Psoas muscle (tissue), 8 donors: ENCODE measurements around the gene SLC25A19. TPM values are rescaled to one million over a fixed set of nuclear protein-coding genes. Genes with fewer than 3 reads are reported as not detected.

ENCODE experiments used
- ATAC-seq, 4 donors: fragments of 200-7000 bp; cut with Tn5 transposase; one replicate each; pipeline ENCODE4 v1.9.1; 2020; ENCODE audit warnings: moderate library complexity in 3 of 4, mild to moderate bottlenecking in 2 of 4
- DNase-seq, 2 donors: peaks; one replicate each; pipeline ENCODE4 v3.0.0-alpha.2; 2020
- H3K27ac ChIP-seq: fragments of 200-600 bp; one replicate; pipeline ENCODE4 v1.8.0; 2022
- H3K27me3 ChIP-seq, 3 donors: fragments of 200-600 bp in 1 of 3; one replicate each; pipeline versions ENCODE4 v1.6.1 to v1.8.0; 2013 to 2022; ENCODE audit warnings: low read length in 2 of 3, mild to moderate bottlenecking in 2 of 3, moderate library complexity in 1 of 3; ENCODE audit not compliant: insufficient read depth in 3 of 3
- H3K36me3 ChIP-seq, 2 donors: fragments of 200-600 bp in 1 of 2; one replicate each; pipeline versions ENCODE4 v1.6.1 to v1.8.0; 2013 to 2022; ENCODE audit warnings: low read depth in 1 of 2, mild to moderate bottlenecking in 1 of 2, moderate library complexity in 1 of 2; ENCODE audit not compliant: insufficient read depth in 1 of 2
- H3K4me1 ChIP-seq: fragments of 200-600 bp; one replicate; pipeline ENCODE4 v1.8.0; 2022
- H3K4me3 ChIP-seq: fragments of 200-600 bp; one replicate; pipeline ENCODE4 v1.8.0; 2022; ENCODE audit warnings: mild to moderate bottlenecking
- H3K9me3 ChIP-seq: fragments of 200-600 bp; one replicate; pipeline ENCODE4 v1.8.0; 2022
- WGBS, 3 donors: extraction: QIAGEN DNeasy Blood & Tissue Kit; methylation state at CpG; one replicate each; pipeline versions ENCODE4 v1.1.6 to v1.1.7; 2013; 5-methylcytosine and 5-hydroxymethylcytosine counted together
- intact Hi-C, 2 donors: fragments of 100-400 bp; cut with DNase I; formaldehyde crosslinking; loops; one replicate each; pipeline versions ENCODE4 v1.11.0 to v1.14.2; 2022
- polyA plus RNA-seq, 3 donors: library from polyadenylated mRNA; stranded (reverse); fragments of 200-250 nt; gene quantifications; one replicate each; pipeline ENCODE4 v1.2.3, GENCODE V29; 2013
- total RNA-seq, 4 donors: library from RNA; stranded (reverse); fragmentation: NEBNext Ultra II Directional in 2 of 4; extraction: Animal tissue kit (Norgen Biotek cat#: 25700) in 2 of 4; gene quantifications; one replicate each; pipeline versions ENCODE4 v1.2.1 to v1.2.4, GENCODE V29; 2021 to 2023
- TF ChIP-seq, protein P1 (sequence below): fragments of 200-600 bp; IDR thresholded peaks from one replicate; pipeline ENCODE4 v1.8.0; 2022; ENCODE audit warnings: antibody characterized with exemption
- donor health status: healthy with polysubstance abuse.
- donor health status: DM: no; HTN: no; CAD: no; lungs with moderate emphysema.
- donor health status: Bipolar disorder and iron deficiency.
- donor health status: healthy.
- donor health status: DM: yes; HTN: yes; CAD: no.
- donor health status: DM: no; HTN: no; CAD: no.
- donor health status: DM: no; HTN: no; CAD: no.
- donor health status: DM: yes; HTN: yes; CAD: no.

Gene SLC25A19
- total and polyA plus RNA-seq, 7 donors = 11.3 to 52.7 (median 24.9) TPM

DNA sequence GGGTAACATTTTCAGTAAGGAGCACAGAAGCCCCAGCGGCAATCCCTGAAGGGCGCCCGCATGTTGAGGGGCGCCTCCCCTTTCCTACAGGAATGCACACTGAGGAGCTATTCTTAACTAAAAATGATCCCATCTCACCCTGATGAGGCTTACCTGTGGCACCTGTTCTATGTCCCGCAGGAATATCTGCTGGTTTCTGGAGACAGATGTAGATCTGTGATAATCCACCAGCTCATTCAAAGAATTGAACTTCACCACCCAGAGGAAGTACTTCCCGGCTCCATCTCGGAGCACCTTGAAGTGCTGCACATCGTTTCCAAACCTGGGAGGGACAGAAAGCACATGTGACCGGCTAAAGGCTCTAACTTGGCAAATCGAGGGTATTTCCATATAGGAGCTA, 32.3 kb upstream of the SLC25A19 start:
- no peak for ATAC-seq
- TF ChIP-seq, protein P1, sequence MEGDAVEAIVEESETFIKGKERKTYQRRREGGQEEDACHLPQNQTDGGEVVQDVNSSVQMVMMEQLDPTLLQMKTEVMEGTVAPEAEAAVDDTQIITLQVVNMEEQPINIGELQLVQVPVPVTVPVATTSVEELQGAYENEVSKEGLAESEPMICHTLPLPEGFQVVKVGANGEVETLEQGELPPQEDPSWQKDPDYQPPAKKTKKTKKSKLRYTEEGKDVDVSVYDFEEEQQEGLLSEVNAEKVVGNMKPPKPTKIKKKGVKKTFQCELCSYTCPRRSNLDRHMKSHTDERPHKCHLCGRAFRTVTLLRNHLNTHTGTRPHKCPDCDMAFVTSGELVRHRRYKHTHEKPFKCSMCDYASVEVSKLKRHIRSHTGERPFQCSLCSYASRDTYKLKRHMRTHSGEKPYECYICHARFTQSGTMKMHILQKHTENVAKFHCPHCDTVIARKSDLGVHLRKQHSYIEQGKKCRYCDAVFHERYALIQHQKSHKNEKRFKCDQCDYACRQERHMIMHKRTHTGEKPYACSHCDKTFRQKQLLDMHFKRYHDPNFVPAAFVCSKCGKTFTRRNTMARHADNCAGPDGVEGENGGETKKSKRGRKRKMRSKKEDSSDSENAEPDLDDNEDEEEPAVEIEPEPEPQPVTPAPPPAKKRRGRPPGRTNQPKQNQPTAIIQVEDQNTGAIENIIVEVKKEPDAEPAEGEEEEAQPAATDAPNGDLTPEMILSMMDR = no peak
- Histone ChIP-seq H3K4me3 (no peak overlapping the region), H3K4me1 (peaks cover 10% of the 10 kb centered on the region), H3K9me3 (no peaks in the 10 kb centered on the region), H3K27ac (no peak overlapping the region), H3K27me3 (no peaks in the 10 kb centered on the region), H3K36me3 (peaks cover 0 to 53% of the 10 kb centered on the region in 2 donors)
- DNase-seq = no peak
- intact Hi-C loops = loop anchor here in 1 of 2 donors (5.0 kb wide), 1 partner anchor 196 kb away; the partner anchor contains the start of genes CASKIN2 and TSEN54
- WGBS, 3 donors = 83 to 90% (median 88%) methylated on average over 10 of the region's 10 CpGs

DNA sequence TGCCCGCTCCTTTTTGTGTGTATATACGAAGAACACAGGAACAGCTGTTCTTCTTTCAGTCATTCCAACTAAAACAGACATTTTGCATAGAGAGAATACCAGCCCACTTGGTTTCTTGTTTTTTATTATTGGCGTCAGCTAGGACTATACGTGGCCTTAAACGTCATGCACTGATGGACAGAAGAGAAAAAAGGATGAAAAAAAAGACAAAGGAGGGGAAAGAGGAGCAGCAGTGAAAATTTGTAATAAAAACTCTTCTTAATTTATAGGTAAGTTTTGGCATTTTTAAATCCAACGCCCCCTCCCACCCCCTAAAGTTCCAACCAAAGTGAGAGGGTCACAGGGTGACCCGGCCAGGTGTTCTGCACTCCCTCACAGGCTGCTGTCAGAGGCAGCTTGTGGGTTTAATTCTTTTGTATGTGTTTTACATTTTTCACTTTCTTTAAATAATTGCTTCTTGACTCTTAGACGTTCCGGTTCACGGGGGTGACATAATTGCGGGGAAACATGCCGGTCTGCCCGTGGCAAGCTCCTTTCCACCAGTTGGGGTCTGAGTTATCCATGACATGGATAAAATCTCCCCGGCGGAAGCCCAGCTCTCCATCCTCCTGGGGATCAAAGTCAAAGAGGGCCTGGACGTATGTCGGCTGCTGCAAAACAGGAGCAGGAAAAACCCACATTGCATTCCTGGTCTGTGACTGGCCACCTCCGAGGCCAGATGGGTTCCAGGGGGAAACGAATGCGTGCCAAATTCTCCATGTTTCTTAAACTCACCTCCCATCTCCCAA, 30.9 kb upstream of the SLC25A19 start:
- Histone ChIP-seq H3K36me3 (peaks cover 0 to 48% of the 10 kb centered on the region in 2 donors), H3K9me3 (no peaks in the 10 kb centered on the region), H3K4me3 (no peak overlapping the region), H3K27me3 (no peaks in the 10 kb centered on the region), H3K4me1 (no peaks in the 10 kb centered on the region), H3K27ac (no peak overlapping the region)
- TF ChIP-seq, protein P1 = no peak
- no peak for DNase-seq
- intact Hi-C loops = loop anchor here in 1 of 2 donors (1.0 to 5.0 kb wide), 2 partner anchors 84 to 197 kb away; partner anchors contain the start of genes CASKIN2 and TSEN54
- WGBS, 3 donors = 76 to 80% (median 78%) methylated on average over 20 of the region's 20 CpGs
- no peak for ATAC-seq

DNA sequence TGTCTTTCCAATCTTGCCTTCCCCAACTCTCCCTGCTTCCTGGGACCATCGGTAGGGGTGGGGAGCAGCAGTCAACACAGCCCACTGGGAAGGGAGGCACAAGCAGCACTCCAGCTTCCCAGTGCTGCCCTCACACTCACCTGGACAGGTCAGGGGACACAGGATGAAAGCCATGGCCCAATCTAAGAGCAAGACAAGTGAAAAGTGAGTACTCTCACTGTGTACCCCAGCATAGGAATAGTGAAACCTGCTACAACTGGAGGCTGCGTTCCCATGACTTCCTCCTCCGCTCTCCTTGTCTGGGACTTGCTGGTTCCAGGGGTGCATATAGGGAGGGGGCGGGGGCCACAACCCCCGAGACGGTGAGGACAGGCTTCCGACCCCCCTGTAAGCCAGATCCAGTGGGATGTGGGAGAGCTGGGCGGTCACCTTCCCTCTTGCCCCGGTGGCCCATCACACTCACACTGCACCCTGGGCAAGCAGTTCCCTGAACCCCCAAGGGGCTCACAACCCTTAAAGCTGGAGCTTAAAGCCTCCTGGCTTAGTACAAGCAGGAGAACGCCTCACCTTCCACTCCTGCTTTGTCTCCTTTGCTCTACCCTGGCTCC, 29.5 kb upstream of the SLC25A19 start:
- no peak for ATAC-seq

GRCh38 chr17:75318211-75318610, 29.0 kb upstream of the SLC25A19 start:
- Histone ChIP-seq H3K27me3 (no peaks in the 10 kb centered on the region), H3K4me3 (no peak overlapping the region), H3K27ac (no peak overlapping the region), H3K36me3 (peaks cover 0 to 45% of the 10 kb centered on the region in 2 donors), H3K9me3 (no peaks in the 10 kb centered on the region), H3K4me1 (no peaks in the 10 kb centered on the region)
- WGBS, 3 donors = 62 to 78% (median 73%) methylated on average over 10 of the region's 10 CpGs
- intact Hi-C loops = no loop called here
- DNase-seq (no peak), ATAC-seq (no peak)
- TF ChIP-seq, protein P1 = no peak

More for the DNA sequence above, 29.5 kb upstream of the SLC25A19 start:
- Histone ChIP-seq H3K36me3 (peaks cover 0 to 45% of the 10 kb centered on the region in 2 donors), H3K27me3 (no peaks in the 10 kb centered on the region), H3K4me1 (no peaks in the 10 kb centered on the region), H3K9me3 (no peaks in the 10 kb centered on the region), H3K4me3 (no peak overlapping the region), H3K27ac (no peak overlapping the region)
- no peak for DNase-seq
- TF ChIP-seq, protein P1 = no peak
- 90 to 94% (median 92%) methylated on average over 10 of the region's 10 CpGs for WGBS, 3 donors
- intact Hi-C loops = no loop called here
